Heart left ventricle (tissue), 13 donors: ENCODE results near the gene ZCCHC9.

Experiments
- CTCF ChIP-seq, 12 donors: fragments of 200-600 bp; sonication (generic) in 4 of 12; IDR thresholded peaks; one replicate each; pipeline versions ENCODE4 v1.5.0 to v1.8.0; 2018 to 2022; ENCODE audit warnings: antibody characterized with exemption in 12 of 12, mild to moderate bottlenecking in 5 of 12
- POLR2A ChIP-seq, 2 donors: fragments of 450-650 bp; IDR thresholded peaks; one replicate each; pipeline ENCODE4 v1.6.1; 2017; ENCODE audit warnings: antibody characterized with exemption in 2 of 2, mild to moderate bottlenecking in 2 of 2, moderate library complexity in 2 of 2
- donor health status: ischemic (EF 13 %, LVEDD 7.1; RV severe dilation, severe dysfunction).
- donor health status: DM: no; HTN: yes; CAD: no.
- donor health status: DM: no; HTN: no; CAD: no.
- donor health status: ischemic (EF 25% LVEDD 6.9; RV normal size, moderate dysfunction).
- donor health status: ischemic (EF 25% LVEDD 5.7; RV mildly dilated, moderate dysfunction).
- donor health status: ischemic (EF 35%, LVEDD 5.7; RV mildly dilated, moderate dysfunction).
- donor health status: nonischemic (EF 11% LVEDD 7.7; RV severe dilation, severe dysfunction).
- donor health status: DM: yes; HTN: yes; CAD: no.
- donor health status: PGD.
- donor health status: ischemic (EF 29% LVEDD 5.4; RV normal size, mild dysfunction).
- donor health status: nonischemic (EF 23%, LVEDD 6.1; RV moderate dilation, normal function).

- TF ChIP-seq CTCF (IDR thresholded peaks at IDR 0.05) (no peak), POLR2A (IDR thresholded peaks at IDR 0.05) (no peak)
Measured at GRCh38 chr5:81313686-81314085, 12.3 kb downstream of the ZCCHC9 start.
